Peyer's patch (tissue), 4 donors: ENCODE results near the gene DPPA4. TPM values are rescaled to one million over a fixed set of nuclear protein-coding genes. Genes with fewer than 3 reads are reported as not detected.
"Not testable (repeated sequence)": the region's sequence is repeated elsewhere in the genome, so short reads cannot be mapped to it uniquely, and the experiment has no call there.

Experiments used
- DNase-seq, 3 donors: peaks; one replicate each; pipeline ENCODE4 v3.0.0-alpha.2; 2017 to 2019
- H3K27ac ChIP-seq, 4 donors: fragments of 200-600 bp; sonication (generic); one replicate each; pipeline ENCODE4 v1.5.1; 2016 to 2019
- H3K27me3 ChIP-seq, 2 donors: fragments of 200-600 bp; sonication (generic); one replicate each; pipeline ENCODE4 v1.5.1; 2019
- H3K36me3 ChIP-seq, 3 donors: fragments of 200-600 bp; sonication (generic); one replicate each; pipeline ENCODE4 v1.5.1; 2016 to 2019
- H3K4me1 ChIP-seq, 4 donors: fragments of 200-600 bp; sonication (generic); one replicate each; pipeline ENCODE4 v1.5.1; 2016 to 2019
- H3K4me3 ChIP-seq, 4 donors: fragments of 200-600 bp; sonication (generic); 1 replicate in 3 of 4; 2 replicates in 1 of 4; pipeline ENCODE4 v1.5.1; 2016 to 2019; ENCODE audit warnings: mild to moderate bottlenecking in 1 of 4
- H3K9me3 ChIP-seq, 4 donors: fragments of 200-600 bp; sonication (generic); one replicate each; pipeline ENCODE4 v1.5.1; 2016 to 2019; ENCODE audit warnings: mild to moderate bottlenecking in 1 of 4
- POLR2A ChIP-seq, 2 donors: fragments of 450-650 bp; IDR thresholded peaks; one replicate each; pipeline ENCODE4 v1.5.1; 2017; ENCODE audit warnings: antibody characterized with exemption in 2 of 2, mild to moderate bottlenecking in 2 of 2, moderate library complexity in 2 of 2
- total RNA-seq, 4 donors: library from RNA; depleted of rRNA; stranded (reverse); fragments of >200 nt; gene quantifications; one replicate each; pipeline ENCODE4 v1.1.0, GENCODE V29; 2016
- TF ChIP-seq, protein P1 (sequence below), 6 experiments: fragments of 450-650 bp in 4 of 6; fragments of 200-600 bp in 2 of 6; sonication (generic) in 1 of 6; IDR thresholded peaks; one replicate each; pipeline ENCODE4 v1.5.1; 2017 to 2019; ENCODE audit warnings: antibody characterized with exemption in 6 of 6, mild to moderate bottlenecking in 3 of 6, moderate library complexity in 1 of 6

DPPA4 gene
- total RNA-seq, 4 donors from 2014 or later: not detected

DNA sequence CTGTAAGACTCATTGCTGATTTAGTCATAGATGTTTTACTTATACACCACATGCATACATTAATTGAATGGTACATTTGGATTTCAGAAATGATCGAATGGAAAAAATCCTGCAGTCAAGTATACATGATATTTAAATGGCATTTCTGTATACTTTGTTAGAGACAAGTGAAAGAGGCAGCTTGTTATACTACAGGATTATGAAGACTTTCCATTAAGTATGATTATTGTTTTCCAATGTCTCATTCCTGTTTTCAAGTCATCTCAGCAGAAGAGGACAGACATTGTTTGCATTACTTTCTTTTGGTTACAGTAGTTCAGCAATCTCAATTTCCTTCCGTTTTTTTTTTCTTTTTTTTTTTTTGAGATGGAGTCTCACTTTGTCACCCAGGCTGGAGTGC, 36.6 kb upstream of the DPPA4 start:
- TF ChIP-seq, protein P1, sequence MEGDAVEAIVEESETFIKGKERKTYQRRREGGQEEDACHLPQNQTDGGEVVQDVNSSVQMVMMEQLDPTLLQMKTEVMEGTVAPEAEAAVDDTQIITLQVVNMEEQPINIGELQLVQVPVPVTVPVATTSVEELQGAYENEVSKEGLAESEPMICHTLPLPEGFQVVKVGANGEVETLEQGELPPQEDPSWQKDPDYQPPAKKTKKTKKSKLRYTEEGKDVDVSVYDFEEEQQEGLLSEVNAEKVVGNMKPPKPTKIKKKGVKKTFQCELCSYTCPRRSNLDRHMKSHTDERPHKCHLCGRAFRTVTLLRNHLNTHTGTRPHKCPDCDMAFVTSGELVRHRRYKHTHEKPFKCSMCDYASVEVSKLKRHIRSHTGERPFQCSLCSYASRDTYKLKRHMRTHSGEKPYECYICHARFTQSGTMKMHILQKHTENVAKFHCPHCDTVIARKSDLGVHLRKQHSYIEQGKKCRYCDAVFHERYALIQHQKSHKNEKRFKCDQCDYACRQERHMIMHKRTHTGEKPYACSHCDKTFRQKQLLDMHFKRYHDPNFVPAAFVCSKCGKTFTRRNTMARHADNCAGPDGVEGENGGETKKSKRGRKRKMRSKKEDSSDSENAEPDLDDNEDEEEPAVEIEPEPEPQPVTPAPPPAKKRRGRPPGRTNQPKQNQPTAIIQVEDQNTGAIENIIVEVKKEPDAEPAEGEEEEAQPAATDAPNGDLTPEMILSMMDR (IDR thresholded peaks at IDR 0.05): no peak
- no peak for TF ChIP-seq POLR2A (IDR thresholded peaks at IDR 0.05)
- H3K27me3 ChIP-seq: no peaks in the 10 kb centered on the region
- no peak overlapping the region for H3K27ac ChIP-seq
- no peak overlapping the region for H3K4me3 ChIP-seq
- no peaks in the 10 kb centered on the region for H3K4me1 ChIP-seq
- no peaks in the 10 kb centered on the region for H3K36me3 ChIP-seq
- no peak for DNase-seq
- no peaks in the 10 kb centered on the region for H3K9me3 ChIP-seq

DNA sequence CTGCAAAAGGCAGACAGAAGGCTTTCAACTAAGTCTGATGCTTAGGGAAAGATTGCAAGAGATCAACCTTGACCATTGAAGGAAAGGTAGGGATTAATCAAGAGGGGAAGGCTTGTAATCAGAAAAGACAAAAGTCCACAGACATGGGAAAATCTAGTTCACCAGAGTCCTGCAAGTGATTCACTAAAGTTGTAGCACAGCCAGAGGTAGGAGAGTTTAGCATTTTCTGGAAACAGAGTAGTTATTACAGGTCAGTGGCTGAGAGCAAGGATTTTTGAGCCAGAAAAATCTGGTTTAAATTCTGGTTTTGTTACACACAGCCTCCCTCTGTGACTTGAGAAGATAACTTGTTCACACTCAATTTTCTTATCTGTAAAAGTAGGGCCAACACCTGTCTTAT, 35.3 kb upstream of the DPPA4 start:
- TF ChIP-seq, protein P1 (IDR thresholded peaks at IDR 0.05): no peak
- TF ChIP-seq POLR2A (IDR thresholded peaks at IDR 0.05): no peak
- Histone ChIP-seq H3K4me1 (no peaks in the 10 kb centered on the region), H3K27ac (no peak overlapping the region), H3K27me3 (no peaks in the 10 kb centered on the region), H3K4me3 (no peak overlapping the region), H3K9me3 (no peaks in the 10 kb centered on the region), H3K36me3 (no peaks in the 10 kb centered on the region)
- DNase-seq: no peak

DNA sequence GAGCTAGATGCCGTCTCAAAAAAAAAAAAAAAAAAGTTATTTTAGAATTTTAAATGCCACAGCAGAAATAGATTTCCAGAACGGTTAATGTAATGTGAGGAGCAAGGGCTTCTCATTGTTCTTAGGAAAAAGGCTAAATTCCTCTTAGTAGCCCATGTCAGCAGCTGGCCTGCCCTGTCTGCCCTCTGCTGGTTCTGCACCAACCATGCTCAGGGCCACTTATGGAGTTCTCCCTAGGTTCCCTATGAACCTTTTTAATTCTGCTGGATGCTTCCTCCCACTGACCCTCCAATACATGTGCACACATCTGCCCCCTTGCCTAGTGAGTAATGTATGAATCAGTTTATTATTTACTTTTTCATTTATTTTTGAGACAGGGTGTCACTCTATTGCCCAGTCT, 32.2 kb upstream of the DPPA4 start:
- Histone ChIP-seq H3K9me3 (no peaks in the 10 kb centered on the region), H3K27ac (no peak overlapping the region), H3K4me1 (no peaks in the 10 kb centered on the region), H3K27me3 (no peaks in the 10 kb centered on the region), H3K4me3 (no peak overlapping the region), H3K36me3 (no peaks in the 10 kb centered on the region)
- DNase-seq: no peak
- TF ChIP-seq, protein P1 (IDR thresholded peaks at IDR 0.05): no peak
- TF ChIP-seq POLR2A (IDR thresholded peaks at IDR 0.05): no peak

DNA sequence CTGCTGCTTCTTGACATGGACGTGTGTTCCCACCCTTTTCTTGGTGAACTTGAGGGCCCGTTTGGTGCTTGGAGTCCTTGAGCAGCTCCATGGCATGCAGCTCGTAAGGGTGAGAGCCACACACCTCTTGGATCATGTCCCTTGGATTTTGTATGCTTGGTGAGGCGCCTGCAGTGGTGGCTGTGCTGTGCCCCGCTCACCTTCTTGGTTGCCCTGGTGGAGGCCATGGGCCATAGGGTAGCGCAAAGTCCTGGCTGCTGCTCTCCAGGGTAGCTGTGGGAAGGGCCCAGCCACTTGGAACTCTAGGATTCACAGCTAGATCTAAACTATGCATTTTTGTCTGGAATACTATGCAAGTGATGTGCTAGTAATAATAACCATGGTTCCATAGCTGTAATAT, 26.7 kb upstream of the DPPA4 start:
- no peaks in the 10 kb centered on the region for H3K27me3 ChIP-seq
- no peaks in the 10 kb centered on the region for H3K4me1 ChIP-seq
- TF ChIP-seq POLR2A (IDR thresholded peaks at IDR 0.05): no peak
- TF ChIP-seq, protein P1 (IDR thresholded peaks at IDR 0.05): no peak
- peaks cover 0 to 2% (median 0%) of the 10 kb centered on the region in 4 donors for H3K9me3 ChIP-seq
- no peak overlapping the region for H3K4me3 ChIP-seq
- H3K36me3 ChIP-seq: no peaks in the 10 kb centered on the region
- no peak overlapping the region for H3K27ac ChIP-seq
- no peak for DNase-seq

DNA sequence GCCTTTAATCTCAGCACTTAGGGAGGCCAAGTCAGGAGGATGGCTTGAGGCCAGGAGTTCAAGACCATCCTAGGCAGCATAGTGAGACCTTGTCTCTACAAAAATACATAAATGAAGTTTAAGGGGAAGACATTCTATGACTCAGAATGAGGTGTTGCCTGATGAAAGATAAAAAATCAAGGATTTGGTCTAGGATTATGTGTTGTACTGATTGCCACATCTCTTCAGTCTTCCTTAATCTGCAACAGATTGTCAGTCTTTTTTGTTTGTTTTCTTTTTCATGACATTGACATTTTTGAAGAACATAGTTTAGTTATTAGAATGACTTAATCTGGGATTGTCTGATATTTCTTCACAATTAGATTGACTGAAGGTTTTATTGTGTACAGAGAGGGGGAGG, 26.3 kb upstream of the DPPA4 start:
- DNase-seq: no peak
- TF ChIP-seq POLR2A (IDR thresholded peaks at IDR 0.05): no peak
- TF ChIP-seq, protein P1 (IDR thresholded peaks at IDR 0.05): no peak
- H3K4me3 ChIP-seq: no peak overlapping the region
- H3K27ac ChIP-seq: no peak overlapping the region
- no peaks in the 10 kb centered on the region for H3K36me3 ChIP-seq
- no peaks in the 10 kb centered on the region for H3K27me3 ChIP-seq
- H3K9me3 ChIP-seq: peaks cover 0 to 2% (median 0%) of the 10 kb centered on the region in 4 donors
- H3K4me1 ChIP-seq: no peaks in the 10 kb centered on the region

DNA sequence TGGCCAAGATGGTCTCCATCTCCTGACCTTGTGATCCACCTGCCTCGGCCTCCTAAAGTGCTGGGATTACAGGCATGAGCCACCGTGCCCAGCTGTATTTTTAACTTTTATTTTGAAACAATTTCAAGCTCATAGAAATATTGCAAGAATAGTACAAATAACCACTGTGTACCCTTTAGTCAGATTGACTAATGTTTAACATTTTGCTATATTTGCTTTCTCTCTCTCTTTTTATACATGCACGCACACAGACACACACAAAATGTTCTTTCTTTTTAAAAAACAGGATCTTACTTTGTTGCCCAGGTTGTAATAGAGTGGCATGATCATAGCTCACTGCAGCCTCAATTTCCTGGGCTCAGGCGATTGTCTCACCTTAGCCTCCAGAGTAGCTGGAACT, 25.5 kb upstream of the DPPA4 start:
- no peak for TF ChIP-seq POLR2A (IDR thresholded peaks at IDR 0.05)
- TF ChIP-seq, protein P1 (IDR thresholded peaks at IDR 0.05): no peak
- Histone ChIP-seq H3K4me3 (no peak overlapping the region), H3K9me3 (peaks cover 0 to 2% (median 0%) of the 10 kb centered on the region in 4 donors), H3K27ac (no peak overlapping the region), H3K27me3 (no peaks in the 10 kb centered on the region), H3K4me1 (no peaks in the 10 kb centered on the region), H3K36me3 (no peaks in the 10 kb centered on the region)
- no peak for DNase-seq

DNA sequence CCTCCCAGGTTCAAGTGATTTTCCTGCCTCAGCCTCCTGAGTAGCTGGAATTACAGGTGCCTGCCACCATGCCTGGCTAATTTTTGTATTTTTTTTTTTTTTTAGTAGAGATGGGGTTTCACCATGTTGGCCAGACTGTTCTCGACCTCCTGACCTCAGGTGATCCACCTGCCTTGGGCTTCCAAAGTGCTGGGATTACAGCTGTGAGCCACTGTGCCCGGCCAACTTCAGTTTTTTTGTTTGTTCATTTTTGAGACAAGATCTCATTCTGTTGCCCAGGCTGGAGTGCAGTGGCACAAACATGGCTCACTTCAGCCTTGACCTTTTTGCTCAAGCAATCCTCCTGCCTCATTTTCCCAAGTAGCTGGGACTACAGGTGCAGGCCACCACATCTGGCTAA, 21.5 kb upstream of the DPPA4 start:
- H3K9me3 ChIP-seq, H3K27ac ChIP-seq, H3K27me3 ChIP-seq, H3K4me1 ChIP-seq, H3K36me3 ChIP-seq, DNase-seq, H3K4me3 ChIP-seq: not testable (repeated sequence)
